ENCODE data around the gene BIN2.

The BIN2 gene

DNA sequence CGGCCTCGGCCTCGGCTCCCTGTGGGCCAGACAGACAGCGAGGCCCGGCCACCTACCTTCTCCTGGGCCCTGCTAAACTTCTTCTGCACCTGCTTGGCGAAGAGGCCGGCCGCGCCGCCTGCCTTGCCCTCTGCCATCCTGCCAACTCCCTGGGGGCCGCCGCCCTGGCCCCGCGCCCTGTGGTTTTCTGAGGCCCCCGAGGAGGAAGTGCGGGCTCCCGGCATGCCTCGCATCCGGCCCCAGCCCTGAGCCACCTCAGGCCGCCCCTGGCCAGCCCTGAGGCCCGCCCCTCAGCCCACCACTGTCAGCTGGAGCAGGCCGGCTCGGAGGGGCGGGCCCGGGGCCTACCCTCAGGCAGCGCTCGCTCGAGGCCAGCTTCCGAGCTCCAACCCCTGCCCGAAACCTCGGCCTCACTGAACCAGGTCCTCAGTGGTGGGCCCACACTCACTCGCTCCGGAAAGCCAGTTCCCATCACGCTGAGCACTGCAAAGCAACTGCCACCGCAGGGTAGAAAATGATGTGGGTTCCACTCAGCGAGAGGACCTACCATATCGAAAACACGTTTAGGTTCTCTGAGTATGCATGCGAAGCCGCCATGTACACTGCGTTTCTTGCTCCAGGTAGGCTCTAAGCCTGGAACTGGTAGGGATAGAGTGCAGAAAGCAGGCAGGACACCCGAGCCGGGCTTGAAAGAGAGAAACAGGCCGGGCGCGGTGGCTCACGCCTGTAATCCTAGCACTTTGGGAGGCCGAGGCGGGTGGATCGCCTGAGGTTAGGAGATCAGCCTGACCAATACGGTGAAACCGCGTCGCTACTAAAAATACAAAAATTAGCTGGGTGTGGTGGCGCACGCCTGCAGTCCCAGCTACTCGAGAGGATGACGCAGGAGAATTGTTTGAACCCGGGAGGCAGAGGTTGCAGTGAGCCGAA is at the start of gene BIN2:
Gene BIN2 (minus strand): TSS at position 209 of the 930 bp plus-strand sequence. CDS start 72 bp downstream, at position 137.
- ATAC-seq (peak; percentile 85), DNase-seq (peak; percentile 86)

DNA sequence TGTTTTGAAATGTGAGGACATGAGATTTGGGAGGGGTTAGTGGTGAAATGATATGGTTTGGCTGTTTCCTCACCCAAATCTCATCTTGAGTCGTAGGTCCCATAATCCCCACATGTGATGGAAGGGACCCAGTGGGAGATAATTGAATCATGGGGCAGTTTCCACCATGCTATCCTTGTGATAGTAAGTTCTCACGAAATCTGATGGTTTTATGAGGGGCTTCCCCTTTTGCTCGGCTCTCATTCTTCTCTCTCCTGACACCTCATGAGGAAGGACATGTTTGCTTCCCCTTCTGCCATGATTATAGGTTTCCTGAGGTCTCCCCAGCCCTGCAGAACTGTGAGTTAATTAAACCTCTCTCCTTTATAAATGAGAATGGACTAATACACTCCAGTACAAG is 49.2 kb upstream of the BIN2 start:
- DNase-seq (no peak), ATAC-seq (no peak)

DNA sequence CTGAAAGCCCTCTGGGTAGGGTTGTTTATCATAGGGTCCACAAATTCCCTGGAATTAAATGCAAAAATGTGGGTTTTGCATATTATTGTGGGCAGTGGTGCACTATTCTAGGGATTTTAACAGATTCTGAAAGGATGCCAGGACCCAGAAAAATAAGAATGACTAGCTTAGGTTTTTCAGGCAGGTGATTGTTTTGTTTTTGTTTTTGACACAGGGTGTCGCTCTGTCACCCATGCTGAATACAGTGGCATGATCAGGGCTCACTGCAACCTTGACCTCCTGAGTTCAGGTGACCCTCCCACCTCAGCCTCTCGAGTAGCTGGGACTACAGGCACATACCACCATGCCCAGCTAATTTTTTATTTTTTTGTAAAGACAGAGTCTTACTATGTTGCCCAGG is 48.0 kb upstream of the BIN2 start:
- no peak for DNase-seq

DNA sequence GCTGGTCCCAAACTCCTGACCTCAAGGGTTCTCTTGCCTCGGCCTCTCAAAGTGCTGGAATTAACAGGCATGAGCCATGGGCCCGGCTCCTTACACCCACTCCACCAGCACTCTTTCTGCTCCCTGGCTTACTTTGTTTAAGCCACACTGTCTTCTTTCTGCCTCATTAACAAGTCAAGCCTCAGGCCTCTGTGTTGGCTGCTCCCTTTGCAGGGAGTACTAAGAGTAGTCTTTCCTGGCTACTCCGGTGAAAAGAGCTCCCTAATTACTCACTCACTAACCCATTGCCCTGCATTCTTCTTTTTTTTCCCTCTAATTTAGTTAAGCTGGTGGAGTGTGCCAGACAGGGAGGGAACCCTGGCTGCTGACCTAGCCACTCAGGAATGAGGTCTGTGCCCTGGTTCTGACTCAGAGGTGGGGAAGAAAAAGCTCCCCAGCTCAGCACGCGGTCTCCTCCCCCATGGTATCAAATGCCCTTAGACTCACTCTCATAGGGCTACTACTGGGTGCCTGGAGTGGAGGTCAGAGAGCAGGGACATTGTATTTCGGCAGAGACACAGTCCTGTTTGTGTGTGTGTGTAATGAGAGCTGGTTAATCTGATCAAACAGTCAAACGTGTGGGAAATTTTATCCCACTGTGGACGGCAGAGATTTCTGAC is 47.5 kb upstream of the BIN2 start:
- ATAC-seq (no peak), DNase-seq (no peak)

More for the DNA sequence above, 48.0 kb upstream of the BIN2 start:
- ATAC-seq: no peak

DNA sequence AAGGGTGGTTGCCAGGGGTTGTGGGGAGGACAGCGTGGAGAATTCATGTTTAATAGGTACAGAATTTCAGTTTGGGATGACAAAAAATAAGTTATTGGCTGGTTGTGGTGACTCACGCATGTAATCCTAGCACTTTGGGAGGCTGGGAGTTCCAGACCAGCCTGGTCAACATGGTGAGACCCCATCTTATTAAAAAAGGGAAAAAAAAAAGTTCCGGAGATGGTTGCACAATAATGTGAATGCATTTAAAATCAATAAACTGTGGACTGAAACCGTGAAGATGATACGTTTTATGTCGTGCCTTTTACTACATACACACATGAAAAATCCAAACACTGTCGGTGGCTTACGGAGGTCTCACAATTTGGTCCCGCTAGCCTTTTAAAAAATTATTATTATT is 46.7 kb upstream of the BIN2 start:
- DNase-seq (no peak), ATAC-seq (no peak)

DNA sequence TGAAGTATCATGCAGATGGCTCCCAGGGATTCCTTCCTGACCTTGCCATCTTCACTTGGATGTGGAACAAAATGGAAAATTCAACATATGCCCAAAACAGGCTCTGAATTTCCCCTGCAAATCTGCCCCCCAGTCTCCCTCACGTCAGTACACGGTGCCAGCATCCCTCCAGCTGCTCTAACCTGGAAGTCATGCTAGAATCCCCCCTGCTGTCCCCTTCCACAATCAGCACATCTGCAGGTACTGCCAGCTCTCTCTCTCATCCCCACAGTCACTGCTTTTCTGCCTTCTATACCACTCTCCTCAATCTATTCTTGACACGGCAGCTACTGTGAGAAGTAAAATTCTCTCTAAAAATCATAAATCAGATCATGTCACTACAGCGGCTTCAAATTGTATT is 45.6 kb upstream of the BIN2 start:
- ATAC-seq: no peak
- no peak for DNase-seq

DNA sequence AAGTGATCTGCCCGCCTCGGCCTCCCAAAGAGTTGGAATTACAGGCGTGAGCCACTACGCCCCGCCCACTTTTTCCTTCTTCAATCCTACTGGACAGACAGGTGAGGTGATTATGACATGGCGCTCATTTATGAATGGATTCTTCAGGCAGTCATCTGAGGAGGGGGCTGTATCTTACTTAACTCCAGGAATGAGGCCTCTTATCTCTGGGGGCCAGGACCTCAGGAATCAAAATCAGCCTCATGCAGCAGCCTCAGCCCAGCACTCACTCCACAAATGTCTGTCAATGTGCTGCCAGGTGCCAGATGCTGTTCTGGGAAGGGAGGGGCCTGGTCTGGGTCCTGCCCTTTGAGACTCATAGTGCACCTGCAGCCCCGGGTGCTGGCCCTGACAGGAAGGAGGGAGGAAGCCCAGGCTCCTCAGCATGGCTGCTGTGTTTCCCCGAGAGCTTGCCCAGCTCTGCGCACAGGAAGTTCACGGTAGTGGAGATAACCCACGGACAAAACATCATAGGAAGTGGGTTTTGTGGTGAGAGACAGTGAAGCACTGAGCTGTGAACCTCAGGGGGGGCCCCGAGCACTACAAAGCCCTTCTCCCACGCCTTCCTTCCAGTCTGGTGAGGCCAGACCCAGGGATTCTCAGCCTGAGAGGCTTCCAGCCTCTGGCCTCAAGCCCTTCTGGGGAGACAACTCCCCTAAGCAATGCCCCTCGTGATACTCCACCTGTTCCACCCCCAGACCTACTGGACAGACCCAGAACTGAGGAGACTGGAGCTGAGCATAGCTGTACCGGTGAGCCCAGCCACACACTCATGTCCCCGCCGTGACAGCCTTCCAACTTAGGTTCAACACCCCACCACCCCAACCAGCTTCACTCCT is 44.9 kb upstream of the BIN2 start:
- ATAC-seq (peak; percentile 95), DNase-seq (peak; percentile 87)

DNA sequence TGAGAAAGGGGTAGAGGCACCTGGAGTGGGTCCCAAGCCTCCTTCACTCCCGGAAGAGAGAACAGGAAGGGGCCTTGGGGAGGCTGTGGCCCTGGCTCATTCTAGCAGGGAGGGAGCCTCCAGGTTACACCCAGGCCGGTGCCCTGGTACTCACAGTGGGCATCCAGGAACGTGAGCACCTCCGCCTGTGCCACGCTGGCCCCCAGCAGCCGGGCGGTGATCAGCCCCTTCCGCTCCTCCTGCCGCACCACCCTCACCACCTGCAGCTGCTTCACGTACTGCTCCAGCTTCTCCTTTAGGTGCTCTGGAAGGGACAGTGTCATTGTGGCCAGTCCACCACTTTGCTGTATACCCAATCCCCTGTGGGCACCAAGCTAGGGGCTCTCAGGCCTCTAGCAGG is 41.3 kb upstream of the BIN2 start:
- DNase-seq (no peak), ATAC-seq (no peak)

DNA sequence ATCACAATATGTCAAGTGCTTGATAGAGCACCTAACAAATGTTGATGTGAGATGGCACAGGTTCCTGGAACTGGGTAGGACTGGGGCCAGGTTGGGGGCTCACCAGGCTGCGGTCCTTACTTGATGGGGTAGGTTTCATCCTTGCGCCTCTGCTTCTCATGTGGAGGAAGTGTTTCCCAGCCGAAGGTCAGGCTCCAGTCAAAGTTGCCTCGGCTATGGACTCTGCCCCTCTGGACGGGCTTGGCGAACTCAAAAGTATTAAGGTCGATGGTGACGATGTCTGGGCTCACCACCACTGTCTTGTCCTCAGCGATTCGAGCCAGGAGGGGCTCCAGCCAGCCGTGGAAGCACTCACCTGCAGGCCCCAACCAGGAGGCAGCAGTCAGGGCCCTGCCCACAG is 40.0 kb upstream of the BIN2 start:
- no peak for DNase-seq
- ATAC-seq: no peak

DNA sequence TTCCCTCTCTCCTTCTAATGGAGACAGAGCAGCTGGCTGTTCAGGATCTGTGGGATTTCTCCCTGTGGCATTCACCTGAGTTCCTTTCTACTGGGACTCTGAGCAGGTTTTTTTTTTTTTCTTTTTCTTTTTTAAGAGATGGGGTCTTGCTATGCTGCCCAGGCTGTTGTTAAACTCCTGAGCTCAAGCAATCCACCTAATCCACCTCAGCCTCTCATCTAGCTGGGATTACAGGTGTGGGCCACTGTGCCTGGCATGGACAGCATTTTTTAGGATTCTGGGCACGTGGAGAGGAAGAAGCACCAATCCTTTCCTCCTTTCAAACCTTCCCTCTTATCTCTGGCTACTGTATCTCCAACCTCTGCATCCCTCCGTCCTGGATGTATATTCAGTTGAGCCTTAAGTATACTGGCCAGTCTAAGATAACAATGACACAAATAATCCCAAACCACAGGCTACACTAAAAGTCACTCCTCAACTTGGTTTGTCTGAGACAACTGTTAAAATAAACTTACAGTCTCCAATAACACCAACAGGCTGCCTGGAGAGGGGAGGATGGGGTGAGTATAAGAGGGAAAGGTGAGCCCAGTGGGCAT is 38.9 kb upstream of the BIN2 start:
- ATAC-seq: no peak
- DNase-seq: no peak

DNA sequence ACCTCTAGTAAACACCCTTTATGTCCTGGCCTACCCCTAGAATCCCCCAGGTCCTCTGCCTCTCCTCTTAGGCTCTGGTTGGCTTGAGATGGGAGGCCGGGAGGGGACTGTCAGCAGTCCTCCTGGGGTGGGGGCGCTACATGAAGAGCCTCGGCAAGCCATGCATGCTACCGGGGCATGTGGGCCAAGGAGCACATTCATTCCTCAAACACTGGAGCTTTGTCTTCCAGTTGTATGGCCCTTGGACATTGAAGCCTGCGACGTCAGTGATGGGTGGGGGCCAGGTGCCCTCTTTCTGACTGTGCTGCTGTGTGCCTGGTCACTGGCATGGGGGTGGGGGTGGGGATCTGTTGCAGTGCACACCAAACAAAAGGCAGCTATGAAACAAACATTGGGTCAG is 38.3 kb upstream of the BIN2 start:
- no peak for DNase-seq
- no peak for ATAC-seq

DNA sequence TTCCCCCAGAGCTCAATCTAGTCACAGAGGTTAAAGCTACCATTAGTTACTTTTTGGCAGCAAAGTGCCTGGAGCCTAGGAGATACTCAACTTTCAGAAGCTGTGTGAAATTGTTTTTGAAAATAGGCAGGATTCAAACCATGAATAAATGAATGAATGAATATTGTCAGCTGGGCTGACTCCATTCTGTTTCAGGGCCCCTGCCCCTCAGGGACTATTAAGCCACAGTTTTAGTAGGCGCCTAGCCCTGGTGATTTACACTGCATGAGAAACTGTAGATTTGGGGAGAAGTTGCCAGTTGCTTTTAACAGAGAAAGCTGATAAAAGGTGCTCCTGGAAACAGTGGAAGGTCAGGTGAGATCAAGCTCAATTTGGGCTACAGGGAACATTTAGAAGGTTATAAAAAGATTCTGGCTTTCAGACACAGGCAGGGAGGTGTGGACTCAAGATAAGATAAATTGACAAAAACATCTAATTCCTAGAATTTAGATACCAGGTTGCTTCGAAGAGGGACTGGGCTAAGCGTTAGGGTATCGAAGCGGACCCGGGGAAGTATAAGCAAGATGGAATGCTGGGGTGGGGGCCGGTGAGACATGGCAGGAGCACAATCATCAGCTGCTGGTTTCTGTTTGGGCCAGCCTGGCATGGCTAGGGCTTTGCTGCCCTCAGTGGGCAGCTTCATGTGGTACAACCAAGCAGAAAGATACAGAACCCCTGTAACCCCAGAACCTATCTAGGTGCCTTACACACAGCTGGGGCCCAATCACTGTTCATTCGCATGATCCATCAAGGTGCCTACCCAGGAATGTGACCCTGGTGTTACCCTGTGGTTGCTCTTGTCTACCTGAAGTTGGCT is 37.4 kb upstream of the BIN2 start:
- DNase-seq (no peak), ATAC-seq (no peak)

DNA sequence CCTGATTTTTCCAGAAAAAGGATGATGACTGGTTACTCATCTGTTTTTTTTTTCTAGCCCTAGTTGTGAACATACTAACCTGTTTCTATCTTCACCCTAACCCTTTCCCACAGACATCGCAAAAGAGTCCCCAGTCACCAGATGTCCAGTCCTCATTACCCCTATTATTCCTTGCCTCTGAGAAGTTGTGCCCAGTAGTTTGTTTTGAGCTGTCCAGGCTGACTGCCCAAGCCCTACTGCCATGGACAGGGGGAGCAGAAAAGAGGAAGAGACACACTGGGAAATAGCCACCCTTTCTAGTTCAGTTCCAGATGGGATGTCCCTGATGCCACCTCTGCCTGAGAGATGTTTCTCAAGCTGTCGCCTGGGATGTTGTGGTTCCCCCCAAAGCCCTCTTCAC is 36.3 kb upstream of the BIN2 start:
- ATAC-seq (no peak), DNase-seq (no peak)

DNA sequence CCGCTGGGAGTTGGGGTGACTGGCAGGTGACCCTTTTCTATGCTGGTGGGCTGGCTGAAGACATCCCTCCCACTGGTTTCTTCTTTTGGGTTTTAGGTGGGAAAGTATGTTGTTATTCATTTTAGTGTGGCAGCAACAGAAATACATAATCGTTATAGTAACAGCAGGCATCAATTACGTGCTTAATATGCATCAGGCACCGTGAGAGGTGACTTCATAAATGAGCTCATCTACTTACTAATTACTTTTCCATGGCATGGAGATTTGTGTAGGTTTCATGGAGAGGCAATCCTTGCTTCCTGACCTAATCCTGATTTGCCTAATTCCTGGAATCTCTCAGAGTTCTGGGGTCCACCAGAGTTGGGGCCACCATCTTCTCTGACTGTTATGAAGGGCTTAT is 35.9 kb upstream of the BIN2 start:
- ATAC-seq (no peak), DNase-seq (no peak)

DNA sequence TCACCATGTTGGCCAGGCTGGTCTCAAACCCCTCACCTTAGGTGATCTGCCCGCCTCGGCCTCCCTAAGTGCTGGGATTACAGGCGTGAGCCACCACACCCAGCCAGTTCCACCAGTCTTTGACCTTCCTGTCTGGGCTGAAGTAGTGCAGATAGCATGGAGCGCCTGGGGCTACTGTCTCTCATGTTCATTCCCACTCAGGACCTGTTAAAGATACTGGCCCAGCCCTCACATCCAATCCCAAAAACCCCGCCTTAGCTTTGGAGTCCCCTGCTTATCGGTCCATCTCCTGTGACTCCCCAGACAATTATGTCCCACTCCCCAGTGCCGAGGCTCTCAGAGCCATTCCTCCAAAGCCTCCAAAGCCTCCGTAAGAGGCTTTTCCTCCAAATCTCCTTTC is 34.5 kb upstream of the BIN2 start:
- ATAC-seq (no peak), DNase-seq (no peak)

DNA sequence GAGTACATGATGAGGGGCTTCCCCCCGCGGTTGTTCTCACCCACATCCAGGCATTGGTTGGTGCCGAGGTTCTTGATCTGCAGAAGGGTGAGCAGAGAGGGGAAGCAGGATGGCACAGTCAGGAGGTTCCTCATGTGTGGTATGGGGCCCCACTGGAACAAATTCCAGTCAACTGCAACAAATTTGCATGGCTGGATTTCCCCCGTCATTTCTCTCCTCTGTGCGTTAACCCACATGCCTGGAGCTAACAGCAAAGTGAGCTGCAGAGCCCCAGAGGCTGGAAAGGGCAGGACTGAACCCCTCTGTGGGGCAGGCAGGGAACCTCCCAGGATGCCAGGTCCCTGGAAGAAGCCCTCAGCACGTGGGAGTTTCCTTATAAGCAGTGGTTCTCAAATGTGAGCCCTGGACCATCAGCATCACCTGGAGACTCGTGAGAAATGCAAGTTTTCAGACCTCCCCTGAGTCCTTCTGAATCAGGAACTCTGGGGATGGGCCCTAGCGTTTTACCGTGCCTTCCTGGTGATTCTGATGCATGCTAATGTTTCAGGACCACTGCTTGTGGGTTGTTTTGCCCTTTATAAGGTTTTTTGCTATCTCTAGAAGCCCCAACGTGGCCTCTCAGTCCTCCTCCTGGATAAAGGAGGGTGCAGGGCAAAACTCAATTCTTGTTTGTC is 33.5 kb upstream of the BIN2 start:
- ATAC-seq: peak; percentile 76
- DNase-seq: peak; percentile 52

DNA sequence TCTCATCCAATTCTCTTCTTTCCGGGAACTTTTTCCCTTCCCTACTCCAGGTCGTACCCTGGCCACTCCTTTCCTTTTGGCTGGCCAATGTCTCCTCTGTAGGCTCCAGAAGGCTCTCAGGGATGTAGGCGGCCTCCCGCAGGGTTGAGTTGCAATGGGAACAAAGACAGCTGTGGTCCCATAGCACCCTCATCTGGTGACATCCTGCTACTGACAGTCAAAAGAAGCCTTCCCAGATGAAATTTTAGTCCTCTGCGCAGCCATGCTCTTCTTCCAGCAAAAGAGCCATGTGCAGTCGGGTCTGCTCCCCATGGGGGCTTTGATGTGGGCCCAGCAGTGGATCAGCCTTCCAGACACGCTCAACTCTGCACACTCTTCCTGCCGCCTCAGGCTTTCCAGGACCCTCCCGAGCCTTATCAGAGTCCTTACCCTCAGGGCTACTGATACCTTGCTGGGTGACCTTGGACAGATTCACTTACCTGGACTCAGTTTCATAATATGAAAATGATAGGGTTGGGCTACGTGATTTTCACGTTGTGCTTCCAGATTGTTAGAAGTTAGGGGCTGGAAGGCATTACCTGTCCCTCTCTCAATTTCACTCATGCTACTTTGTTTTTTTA is 28.0 kb upstream of the BIN2 start:
- DNase-seq: peak; percentile 35

DNA sequence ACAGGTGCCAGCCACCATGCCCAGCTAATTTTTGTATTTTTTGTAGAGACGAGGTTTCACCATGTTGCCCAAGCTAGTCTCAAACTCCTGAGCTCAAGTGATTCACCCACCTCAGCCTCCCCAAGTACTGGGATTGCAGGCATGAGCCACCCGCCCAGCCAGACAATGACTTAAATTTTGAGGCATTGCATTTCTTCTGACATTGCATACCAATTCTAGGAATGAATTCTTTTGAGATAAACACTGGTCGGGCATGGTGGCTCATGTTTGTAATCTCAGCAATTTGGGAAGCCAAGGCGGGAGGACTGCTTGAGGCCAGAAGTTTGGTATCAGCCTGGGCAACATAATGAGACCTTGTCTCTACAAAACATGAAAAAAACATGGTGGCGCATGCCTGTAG is 25.1 kb upstream of the BIN2 start:
- ATAC-seq (no peak), DNase-seq (no peak)

More for the DNA sequence above, 28.0 kb upstream of the BIN2 start:
- ATAC-seq: no peak

DNA sequence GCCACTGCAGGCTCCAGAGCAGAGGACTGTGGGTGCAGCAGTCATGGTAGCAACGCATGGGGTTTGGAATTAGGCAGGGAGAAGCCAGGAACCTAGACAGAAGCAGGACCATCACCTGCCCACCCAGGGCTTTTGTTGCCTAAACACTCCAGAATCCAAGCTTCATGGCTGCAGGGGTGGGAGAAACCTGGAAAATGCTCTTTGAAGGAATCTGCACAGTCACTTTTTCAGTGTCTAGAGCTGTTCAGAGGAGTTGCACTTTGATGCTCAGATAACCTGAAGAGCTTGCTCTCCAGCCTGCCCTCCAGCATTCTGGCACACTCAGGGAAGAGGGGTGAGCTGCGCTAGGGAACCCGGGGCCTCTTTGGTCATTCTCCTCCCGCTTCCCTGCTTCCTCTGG is 24.1 kb upstream of the BIN2 start:
- no peak for DNase-seq
- no peak for ATAC-seq

DNA sequence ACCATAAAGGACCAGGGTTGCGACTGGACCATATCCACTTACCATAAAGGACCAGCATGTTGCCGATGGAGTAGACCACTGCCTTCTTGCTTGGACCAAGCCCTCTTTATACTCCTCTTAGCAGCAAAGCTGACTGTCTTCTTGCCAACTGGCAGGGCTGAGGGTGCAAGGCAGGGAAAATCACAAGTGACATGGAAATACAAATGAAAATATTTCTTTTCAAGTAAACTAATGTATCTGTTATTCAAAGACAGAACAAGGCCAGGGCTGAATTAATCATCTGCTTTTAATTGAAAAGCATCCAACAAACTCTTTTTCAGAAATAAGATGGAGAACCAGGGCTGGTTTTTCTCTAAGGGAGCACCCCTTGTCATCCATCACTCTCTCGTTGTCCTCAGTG is 22.6 kb upstream of the BIN2 start, which contains the start of gene CELA1:
Gene CELA1 (minus strand): TSS at position 99 of the 400 bp plus-strand sequence. CDS start 41 bp downstream, at position 58.
- DNase-seq (no peak), ATAC-seq (no peak)
